Liver (tissue), 3 donors: ENCODE results near the gene P3H4.
"Not testable (repeated sequence)": the region's sequence is repeated elsewhere in the genome, so short reads cannot be mapped to it uniquely, and the experiment has no call there.

Source experiments
- FOXA2 ChIP-seq: IDR thresholded peaks from 2 replicates; pipeline ENCODE4 v1.6.1; 2016; ENCODE audit warnings: antibody characterized with exemption
- JUND ChIP-seq, 2 donors: IDR thresholded peaks; 2 replicates each; pipeline ENCODE4 v1.6.1; 2016; ENCODE audit warnings: antibody characterized with exemption in 2 of 2
- RAD21 ChIP-seq, 2 donors: IDR thresholded peaks; 2 replicates each; pipeline ENCODE4 v1.6.1; 2016; ENCODE audit warnings: antibody characterized with exemption in 2 of 2, mild to moderate bottlenecking in 2 of 2
- SP1 ChIP-seq: IDR thresholded peaks from 2 replicates; pipeline ENCODE4 v1.6.1; 2018; ENCODE audit warnings: antibody characterized with exemption, mild to moderate bottlenecking
- TAF1 ChIP-seq: conservative IDR thresholded peaks from 2 replicates; pipeline ENCODE4 v1.6.1; 2016; ENCODE audit warnings: antibody characterized with exemption, mild to moderate bottlenecking
- YY1 ChIP-seq: IDR thresholded peaks from 2 replicates; pipeline ENCODE4 v1.6.1; 2016; ENCODE audit warnings: antibody characterized with exemption, mild to moderate bottlenecking
- TF ChIP-seq, protein P1 (sequence below): IDR thresholded peaks from 2 replicates; pipeline ENCODE4 v1.6.1; 2016; ENCODE audit warnings: antibody characterized with exemption
- TF ChIP-seq, protein P2 (sequence below): fragments of 150-350 bp; IDR thresholded peaks from 2 replicates; pipeline ENCODE4 v1.5.1; 2017; ENCODE audit warnings: improper control_type of control experiment, low read depth, low read length; ENCODE audit not compliant: missing input control
- TF ChIP-seq, protein P3 (sequence below): IDR thresholded peaks from 2 replicates; pipeline ENCODE4 v1.6.1; 2016; ENCODE audit warnings: antibody characterized with exemption
- TF ChIP-seq, protein P4 (sequence below): IDR thresholded peaks from 2 replicates; pipeline ENCODE4 v1.6.1; 2016; ENCODE audit warnings: antibody characterized with exemption, mild to moderate bottlenecking
- donor health status: healthy.
- donor health status: healthy.

DNA sequence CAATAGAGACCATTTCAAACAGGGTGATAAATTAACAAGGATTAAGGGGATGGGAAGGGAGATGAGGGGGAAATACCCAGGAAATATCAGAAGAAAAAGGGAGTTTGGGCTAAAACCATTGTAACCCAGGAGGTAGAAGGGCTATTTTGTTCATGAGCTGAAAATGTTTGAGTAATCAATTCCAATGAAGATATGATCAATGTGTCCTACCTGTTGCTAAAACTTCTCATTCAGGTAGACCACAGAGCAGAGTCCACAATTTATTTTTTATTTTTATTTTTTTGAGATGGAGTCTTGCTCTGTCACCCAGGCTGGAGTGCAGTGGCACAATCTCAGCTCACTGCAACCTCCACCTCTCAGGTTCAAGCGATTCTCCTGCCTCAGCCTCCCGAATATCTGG lies 27.7 kb upstream of the P3H4 start:
- TF ChIP-seq, protein P1, sequence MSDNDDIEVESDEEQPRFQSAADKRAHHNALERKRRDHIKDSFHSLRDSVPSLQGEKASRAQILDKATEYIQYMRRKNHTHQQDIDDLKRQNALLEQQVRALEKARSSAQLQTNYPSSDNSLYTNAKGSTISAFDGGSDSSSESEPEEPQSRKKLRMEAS: not testable (repeated sequence)
- TF ChIP-seq, protein P2, sequence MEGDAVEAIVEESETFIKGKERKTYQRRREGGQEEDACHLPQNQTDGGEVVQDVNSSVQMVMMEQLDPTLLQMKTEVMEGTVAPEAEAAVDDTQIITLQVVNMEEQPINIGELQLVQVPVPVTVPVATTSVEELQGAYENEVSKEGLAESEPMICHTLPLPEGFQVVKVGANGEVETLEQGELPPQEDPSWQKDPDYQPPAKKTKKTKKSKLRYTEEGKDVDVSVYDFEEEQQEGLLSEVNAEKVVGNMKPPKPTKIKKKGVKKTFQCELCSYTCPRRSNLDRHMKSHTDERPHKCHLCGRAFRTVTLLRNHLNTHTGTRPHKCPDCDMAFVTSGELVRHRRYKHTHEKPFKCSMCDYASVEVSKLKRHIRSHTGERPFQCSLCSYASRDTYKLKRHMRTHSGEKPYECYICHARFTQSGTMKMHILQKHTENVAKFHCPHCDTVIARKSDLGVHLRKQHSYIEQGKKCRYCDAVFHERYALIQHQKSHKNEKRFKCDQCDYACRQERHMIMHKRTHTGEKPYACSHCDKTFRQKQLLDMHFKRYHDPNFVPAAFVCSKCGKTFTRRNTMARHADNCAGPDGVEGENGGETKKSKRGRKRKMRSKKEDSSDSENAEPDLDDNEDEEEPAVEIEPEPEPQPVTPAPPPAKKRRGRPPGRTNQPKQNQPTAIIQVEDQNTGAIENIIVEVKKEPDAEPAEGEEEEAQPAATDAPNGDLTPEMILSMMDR: not testable (repeated sequence)
- TF ChIP-seq YY1; TAF1; SP1; RAD21 (IDR thresholded peaks at IDR 0.05); FOXA2; JUND (IDR thresholded peaks at IDR 0.05): not testable (repeated sequence)
- TF ChIP-seq, protein P3, sequence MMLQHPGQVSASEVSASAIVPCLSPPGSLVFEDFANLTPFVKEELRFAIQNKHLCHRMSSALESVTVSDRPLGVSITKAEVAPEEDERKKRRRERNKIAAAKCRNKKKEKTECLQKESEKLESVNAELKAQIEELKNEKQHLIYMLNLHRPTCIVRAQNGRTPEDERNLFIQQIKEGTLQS: not testable (repeated sequence)
- TF ChIP-seq, protein P4, sequence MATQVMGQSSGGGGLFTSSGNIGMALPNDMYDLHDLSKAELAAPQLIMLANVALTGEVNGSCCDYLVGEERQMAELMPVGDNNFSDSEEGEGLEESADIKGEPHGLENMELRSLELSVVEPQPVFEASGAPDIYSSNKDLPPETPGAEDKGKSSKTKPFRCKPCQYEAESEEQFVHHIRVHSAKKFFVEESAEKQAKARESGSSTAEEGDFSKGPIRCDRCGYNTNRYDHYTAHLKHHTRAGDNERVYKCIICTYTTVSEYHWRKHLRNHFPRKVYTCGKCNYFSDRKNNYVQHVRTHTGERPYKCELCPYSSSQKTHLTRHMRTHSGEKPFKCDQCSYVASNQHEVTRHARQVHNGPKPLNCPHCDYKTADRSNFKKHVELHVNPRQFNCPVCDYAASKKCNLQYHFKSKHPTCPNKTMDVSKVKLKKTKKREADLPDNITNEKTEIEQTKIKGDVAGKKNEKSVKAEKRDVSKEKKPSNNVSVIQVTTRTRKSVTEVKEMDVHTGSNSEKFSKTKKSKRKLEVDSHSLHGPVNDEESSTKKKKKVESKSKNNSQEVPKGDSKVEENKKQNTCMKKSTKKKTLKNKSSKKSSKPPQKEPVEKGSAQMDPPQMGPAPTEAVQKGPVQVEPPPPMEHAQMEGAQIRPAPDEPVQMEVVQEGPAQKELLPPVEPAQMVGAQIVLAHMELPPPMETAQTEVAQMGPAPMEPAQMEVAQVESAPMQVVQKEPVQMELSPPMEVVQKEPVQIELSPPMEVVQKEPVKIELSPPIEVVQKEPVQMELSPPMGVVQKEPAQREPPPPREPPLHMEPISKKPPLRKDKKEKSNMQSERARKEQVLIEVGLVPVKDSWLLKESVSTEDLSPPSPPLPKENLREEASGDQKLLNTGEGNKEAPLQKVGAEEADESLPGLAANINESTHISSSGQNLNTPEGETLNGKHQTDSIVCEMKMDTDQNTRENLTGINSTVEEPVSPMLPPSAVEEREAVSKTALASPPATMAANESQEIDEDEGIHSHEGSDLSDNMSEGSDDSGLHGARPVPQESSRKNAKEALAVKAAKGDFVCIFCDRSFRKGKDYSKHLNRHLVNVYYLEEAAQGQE: not testable (repeated sequence)
